ENCODE results near the gene BMPER.
A peak's percentile ranks its signal among the peaks of the same experiment; 100 is the strongest.

Gene BMPER

GRCh38 chr7:33923440-33924229 lies 18.3 kb downstream of the BMPER start:
- no peak for FAIRE-seq

DNA sequence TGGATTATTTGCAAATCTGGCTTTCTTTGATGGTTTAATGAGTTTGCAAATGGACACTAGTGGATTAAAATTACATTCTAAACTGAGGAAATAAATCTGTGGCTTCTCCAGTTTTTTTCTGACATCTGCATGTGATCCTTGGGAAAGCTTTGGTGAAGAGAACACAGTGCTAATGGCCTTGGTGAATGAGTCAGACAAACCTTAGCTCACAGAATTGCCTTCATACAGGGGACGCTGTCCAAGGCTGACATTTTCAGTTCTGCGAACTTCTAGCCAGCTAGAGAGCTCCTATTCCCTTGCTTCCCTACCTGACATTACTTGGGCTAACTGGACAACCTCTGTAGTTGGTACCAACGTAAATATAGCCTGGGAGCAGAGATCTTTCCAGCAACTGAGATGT lies 21.2 kb downstream of the BMPER start:
- FAIRE-seq, result no peak

DNA sequence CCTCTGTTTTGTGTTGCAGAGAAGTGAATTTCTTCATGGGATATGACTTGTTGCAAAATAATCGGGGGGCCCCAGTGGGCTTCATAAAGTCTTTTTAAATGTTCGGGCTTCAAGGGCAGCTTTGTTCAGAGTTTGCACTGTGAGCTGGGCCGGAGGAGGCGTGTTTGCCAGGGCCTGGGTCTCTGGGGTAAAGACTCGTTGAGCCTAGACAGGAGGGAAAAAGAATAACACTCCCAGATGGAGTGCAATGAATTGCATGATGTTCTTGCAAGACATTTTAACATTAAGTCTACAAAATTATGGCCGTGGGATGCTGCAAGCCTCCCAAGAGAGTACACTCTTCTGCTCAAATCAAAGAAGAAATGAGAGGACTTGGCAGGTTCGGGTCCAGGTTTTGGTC lies 23.6 kb downstream of the BMPER start:
- FAIRE-seq, result no peak

DNA sequence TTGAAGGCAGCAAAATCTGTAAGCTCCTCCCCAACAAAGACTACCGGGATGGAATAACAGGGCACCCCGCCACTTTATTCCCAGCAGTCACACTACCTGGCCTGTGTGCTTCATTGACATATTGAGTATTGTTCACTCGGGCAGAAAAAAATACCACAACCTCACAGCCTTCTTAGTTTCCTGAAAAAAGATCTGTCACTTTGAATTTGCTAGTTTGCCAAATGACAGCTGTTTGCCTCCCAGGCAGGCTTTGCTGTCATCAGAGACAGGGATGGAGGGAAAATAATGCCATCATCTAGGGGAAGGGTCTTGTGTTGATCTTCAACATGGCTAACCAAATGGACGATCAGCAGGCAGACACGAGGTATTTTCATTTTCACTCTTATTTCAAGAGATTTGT lies 26.9 kb downstream of the BMPER start:
- FAIRE-seq, result no peak

DNA sequence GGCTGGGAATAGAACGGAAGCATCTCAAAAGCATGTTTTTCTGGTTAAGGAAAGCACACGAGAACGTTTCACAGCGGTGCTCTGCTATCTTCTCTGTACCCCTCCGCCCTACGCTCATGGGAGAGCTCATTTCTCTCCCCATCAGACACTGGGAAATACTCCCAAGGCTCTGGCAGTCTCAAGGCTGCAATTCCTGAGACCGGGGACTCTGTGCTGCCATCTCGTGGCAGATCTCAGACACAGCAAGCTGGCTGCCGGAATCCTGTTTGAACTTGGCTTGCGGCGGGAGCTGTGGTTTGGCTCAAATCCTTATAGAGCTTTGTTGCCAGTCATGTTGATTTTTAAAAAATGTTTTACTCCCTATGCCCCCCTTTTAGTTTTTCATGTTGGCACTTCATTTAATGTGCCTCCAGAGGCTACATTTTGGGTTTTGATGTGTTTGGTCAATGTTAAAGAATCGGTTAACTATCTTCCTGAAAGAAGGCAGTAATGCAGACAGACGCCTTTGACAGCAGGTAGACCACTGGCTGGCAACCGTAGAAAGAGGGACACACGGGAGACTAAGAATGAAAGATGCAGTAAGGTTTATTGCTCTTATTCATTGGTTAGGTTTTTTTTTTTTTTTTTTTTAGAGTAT lies 27.6 kb downstream of the BMPER start:
- peak; percentile 30 for FAIRE-seq

DNA sequence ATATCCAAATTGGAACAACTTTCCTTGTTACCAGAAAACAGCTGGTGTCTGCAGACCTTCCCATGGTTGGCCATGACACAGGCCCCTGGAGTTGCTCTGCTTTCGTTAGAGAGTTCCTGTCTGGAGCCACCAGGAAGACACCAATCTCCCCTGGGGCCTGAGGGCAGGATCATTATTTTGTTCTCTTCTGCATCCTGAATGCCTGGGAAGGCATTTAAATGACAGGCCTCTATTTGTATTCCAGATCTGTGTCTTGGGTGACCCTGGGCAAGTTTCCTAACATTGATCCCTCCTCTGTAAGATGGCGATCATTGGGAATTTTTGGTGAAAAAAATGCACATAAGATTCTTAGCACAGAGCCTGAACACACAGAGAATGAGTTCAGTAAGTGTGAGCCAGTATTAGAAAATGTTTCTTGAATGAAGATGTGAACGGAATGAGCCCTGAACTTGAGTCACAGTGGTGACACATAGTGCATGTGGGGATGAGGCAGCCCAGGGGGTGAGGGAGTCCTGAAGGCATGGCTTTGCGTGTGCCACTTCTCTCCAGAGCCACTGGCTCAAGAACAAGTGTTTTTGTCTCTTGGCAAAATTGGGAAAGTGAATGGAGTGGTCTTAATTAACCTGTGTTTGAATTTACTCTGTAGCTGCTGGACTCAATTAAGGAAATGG lies 28.4 kb downstream of the BMPER start:
- no peak for FAIRE-seq

- no peak for FAIRE-seq
These were observed 29.1 kb downstream of the BMPER start for GRCh38 chr7:33934391-33934790.

GRCh38 chr7:33936503-33936902 lies 31.2 kb downstream of the BMPER start:
- no peak for FAIRE-seq

DNA sequence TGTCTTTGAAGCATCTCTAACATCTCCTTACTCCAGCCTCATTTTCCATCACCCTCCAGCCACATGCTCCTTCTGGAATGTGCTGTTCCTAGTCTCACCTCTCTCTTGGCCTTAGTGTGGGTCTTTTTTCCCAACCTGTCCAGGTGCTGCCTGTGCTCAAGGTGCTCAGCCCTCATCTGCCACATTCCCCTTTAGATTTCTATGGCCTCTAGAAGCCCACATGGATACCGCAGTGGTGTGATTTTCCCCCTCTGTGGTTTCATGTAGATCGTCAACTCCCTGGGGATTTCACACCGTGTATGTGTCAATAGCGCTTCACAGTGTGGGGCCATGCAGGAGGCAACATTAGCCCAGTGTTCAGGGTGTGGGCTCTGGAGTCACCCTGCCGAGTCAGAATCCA lies 32.5 kb downstream of the BMPER start:
- no peak for FAIRE-seq

GRCh38 chr7:33939121-33939520 lies 33.8 kb downstream of the BMPER start:
- no peak for FAIRE-seq

DNA sequence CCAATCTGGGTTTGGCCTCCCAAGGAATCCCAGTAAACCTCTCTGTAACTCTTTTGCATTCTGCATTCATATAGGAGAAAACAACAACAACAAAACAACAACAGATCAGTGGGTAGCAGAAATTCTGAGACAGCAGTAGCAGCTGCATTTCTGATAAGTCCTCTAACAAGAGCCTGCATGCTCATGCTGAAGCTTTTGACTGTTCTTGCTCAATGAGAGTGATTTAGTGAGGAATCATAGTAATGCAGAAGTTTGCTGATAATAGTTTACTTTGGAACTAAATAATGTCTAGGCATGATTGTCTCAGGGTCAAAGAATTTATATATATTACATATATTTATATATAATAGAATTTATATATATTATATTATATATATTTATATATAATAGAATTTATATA lies 35.2 kb downstream of the BMPER start:
- FAIRE-seq, result no peak

DNA sequence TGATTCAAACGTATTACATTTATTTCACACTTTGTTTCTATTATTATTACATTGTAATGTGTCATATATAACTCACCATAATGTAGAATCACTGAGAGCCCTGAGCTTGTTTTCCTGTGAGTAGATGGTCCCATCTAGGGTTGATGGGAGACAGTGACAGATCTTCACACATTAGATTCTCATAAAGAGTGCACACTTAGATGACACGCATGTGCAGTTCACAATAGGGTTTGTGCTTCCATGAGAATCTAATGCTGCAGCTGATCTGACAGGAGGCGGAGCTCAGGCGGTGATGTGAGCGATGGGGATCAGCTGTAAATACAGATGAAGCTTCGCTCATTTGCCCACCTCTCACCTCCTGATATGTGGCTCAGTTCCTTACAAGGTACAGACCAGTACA lies 36.1 kb downstream of the BMPER start:
- FAIRE-seq, result no peak

DNA sequence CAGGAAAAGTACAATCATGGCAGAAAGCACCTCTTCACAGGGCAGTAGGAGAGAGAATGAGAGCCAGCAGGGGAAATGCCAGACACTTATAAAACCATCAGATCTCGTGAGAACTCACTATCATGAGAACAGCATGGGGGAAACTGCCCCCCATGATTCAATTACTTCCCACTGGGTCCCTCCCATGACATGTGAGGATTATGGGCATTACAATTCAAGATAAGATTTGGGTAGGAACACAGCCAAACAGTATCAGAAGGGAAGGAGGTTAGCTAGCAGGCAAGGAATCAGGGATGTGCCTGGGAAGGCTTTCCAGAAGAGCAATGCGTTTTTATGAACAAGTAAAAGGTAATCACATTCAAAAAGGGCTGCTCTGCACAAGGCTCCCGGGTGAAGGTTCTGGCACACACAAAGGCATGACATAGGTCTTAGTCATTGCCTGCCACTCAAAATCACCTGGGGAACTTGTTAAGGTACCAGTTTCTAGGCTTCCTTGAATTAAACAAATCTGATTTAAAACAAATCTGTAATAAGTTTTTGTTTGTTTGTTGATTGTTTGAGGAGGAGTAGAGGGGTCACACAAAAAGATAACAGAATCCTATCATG lies 40.9 kb downstream of the BMPER start:
- FAIRE-seq, result no peak

DNA sequence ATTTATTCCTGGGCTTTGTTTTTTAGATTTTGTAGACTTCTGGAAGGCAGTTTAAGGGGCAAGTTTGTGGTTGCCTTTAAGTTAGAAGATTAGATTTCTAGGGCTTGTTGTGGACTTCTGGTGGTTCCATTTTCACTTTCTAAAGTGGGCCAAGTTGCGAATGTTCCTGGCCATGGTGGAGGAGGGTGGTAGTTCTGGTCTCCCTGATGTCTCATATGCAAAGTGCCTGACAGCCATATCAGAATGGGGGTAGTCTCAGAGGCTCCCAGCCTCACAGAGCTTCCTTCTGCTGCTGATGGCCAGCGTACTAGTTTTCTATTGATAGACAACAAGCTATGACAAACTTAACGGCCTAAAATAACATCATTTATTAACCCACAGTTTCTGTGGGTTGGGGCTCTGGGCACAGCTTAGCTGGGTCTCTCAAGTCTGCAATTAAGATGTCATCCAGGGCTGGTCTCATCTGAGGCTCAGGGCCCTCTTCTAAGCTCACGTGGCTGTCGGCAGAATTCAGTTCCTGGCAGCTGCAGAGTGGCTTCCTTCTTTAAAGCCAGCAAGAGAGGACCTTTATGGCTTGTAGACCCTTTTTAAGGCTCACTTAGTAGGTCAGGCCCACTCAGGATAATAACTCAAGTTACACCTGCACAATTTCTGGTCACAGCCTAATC lies 44.8 kb downstream of the BMPER start:
- no peak for FAIRE-seq

DNA sequence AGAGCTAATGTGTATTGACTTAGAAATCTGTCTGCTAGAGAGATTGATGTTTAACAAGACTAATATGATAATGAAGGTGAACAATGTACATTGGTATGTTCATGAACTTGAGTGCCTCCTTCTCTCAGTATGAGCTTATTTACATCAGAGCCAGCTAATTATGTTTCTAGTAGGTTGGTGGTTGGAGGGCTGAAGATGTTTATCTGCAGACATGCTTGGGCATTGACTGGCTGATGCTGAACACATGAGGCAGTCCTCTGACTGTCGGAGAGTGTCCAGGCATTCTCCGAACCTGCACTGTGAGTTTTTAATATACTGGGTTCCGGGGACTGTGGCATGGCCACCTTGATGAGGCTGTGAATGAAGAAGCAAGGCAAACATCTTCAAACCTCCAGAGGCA lies 47.5 kb downstream of the BMPER start:
- no peak for FAIRE-seq

GRCh38 chr7:33958104-33958503 lies 52.8 kb downstream of the BMPER start:
- no peak for FAIRE-seq

DNA sequence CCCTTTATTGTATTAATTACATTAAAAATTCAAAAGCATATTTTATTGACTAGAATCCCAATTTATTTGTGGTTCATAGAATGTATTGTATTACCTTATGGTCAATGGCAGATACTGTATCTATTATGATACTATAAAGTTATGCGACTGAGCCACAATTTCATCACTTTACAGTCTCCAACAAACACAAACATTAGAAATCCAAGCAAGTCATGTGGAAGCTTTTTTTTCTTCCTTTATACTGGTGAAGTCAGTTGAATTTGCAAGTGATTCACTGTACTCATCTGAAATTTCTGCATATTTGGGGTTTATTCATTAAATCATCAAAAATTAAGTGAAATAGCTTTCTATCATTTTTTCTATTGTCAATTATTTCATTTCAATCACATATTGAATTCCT lies 54.3 kb downstream of the BMPER start:
- no peak for FAIRE-seq

DNA sequence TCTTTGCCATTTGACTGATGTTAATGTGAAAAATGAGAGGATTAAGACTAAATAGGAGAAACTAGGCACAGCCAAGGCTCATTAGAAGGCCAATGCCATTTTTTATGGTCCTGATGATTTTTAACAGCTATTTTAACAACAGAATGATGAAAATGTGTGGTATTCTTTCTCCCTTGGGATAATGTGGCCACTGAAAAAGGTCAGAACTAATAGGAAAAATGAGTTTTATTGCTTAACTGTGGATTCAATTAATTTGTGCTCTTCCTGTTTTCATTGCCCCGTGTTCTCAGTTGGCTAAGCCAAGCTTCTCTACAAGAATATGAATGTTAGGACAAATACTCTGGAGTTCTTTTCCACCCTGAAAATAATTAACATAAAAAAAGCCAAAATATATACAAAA lies 56.6 kb downstream of the BMPER start:
- FAIRE-seq, result no peak

GRCh38 chr7:33964417-33965182 lies 59.3 kb downstream of the BMPER start:
- FAIRE-seq, result no peak

GRCh38 chr7:33965183-33965744 lies 59.9 kb downstream of the BMPER start:
- no peak for FAIRE-seq

GRCh38 chr7:33968591-33968990 lies 63.3 kb downstream of the BMPER start:
- no peak for FAIRE-seq

- no peak for FAIRE-seq
These were observed 65.2 kb downstream of the BMPER start for GRCh38 chr7:33970536-33970935.

All from G401.6 (cell line).